ENCODE data around the gene PPP1R3C. TPM values are rescaled to one million over a fixed set of nuclear protein-coding genes. Genes with fewer than 3 reads are reported as not detected.

The PPP1R3C gene
- total and polyA plus RNA-seq, 2 of the 4 experiments (the other 2 are of a cell fraction): 17.4 to 62.9 TPM

DNA sequence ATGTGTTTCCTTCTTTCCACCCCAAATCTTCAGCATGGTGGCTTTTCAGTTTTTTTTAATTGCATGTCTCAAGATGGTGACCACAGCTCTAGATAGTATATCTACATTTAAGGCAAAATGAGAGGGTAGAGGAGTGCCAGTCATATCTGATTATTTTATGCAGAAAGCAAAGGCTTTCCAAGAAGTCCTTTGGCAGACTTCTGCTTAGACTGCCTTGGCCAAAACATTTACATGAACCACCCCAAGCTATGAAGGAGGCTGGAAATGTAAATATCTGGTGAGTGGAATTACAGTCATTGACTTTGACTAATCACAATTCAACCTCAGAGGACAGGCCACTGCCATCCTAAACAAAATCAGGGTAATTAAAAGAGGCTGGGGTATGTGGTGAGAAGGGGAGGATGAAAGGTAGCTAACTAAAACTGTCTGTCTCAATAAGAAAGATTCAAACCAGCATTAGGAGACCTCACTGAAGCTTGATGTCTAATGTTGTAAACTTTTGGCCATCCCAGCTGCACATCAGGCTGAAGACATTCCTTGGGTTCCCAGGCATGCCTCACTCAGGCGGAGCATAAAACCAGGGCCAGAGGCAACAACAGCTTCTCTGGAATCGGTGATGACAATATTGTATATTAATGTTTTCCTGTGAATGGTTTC, 53.4 kb downstream of the PPP1R3C start:
- no CpG with 5 or more reads among the region's 2 CpGs for WGBS, 2 experiments (ENCODE audit: extremely low coverage in 2 of 2, insufficient read length in 1 of 2)
- Histone ChIP-seq H4K8ac (ENCODE audit: low read depth in 2 of 2, low read length in 2 of 2) (peak overlapping the region in 1 of 2 experiments; percentile 30; a peak in 2 of 4 replicates), H3K27me3 (ENCODE audit: control insufficient read depth, insufficient read depth, low read length) (no peaks in the 10 kb centered on the region), H4K91ac (ENCODE audit: insufficient read depth, low read depth, low read length) (no peak overlapping the region; the same call in 1 of the 2 replicates), H3K4me3 (ENCODE audit: insufficient read depth, low read depth, low read length) (no peak overlapping the region), H4K5ac (ENCODE audit: low read depth, low read length) (peak overlapping the region; percentile 10; the same call in 1 of the 2 replicates), H3K18ac (ENCODE audit: low read depth, low read length) (peak overlapping the region; percentile 71; the same call in 1 of the 2 replicates), H2BK5ac (ENCODE audit: low read depth, low read length, poor library complexity, severe bottlenecking) (peak overlapping the region; percentile 91), H3K79me1 (ENCODE audit: low read depth in 1 of 2, low read length in 2 of 2) (no peaks in the 10 kb centered on the region), H3K56ac (ENCODE audit: extremely low read depth, insufficient read depth, low read length) (no peak overlapping the region), H2BK120ac (ENCODE audit: low read depth, low read length) (peak overlapping the region; percentile 42), H3K27ac (ENCODE audit: insufficient read depth, low read length) (peak overlapping the region; percentile 56; the same call in 1 of the 2 replicates), H3K14ac (replicated peaks; ENCODE audit: low read depth, low read length) (0 out of 2 replicates have a peak overlapping the region, but pooled peaks have one; percentile 5), H2AK5ac (ENCODE audit: low read depth, low read length) (no peak overlapping the region), H3K36me3 (ENCODE audit: control insufficient read depth, insufficient read depth, low read length) (no peaks in the 10 kb centered on the region), H2AFZ (replicated peaks; ENCODE audit: low read length, poor library complexity) (no peak overlapping the region), H3K4ac (ENCODE audit: low read depth, low read length) (peak overlapping the region; percentile 58), H2BK15ac (ENCODE audit: low read depth, low read length) (peak overlapping the region; percentile 71; the same call in 2 of the 3 replicates), H2BK20ac (ENCODE audit: low read depth, low read length) (peak overlapping the region; percentile 70), H3K9me3 (ENCODE audit: control insufficient read depth, insufficient read depth, low read length) (peaks cover 3% of the 10 kb centered on the region), H3K9me1 (ENCODE audit: insufficient read depth, low read length) (0 out of 2 replicates have a peak, but pooled peaks cover 5% of the 10 kb centered on the region), H3K9ac (ENCODE audit: low read depth, low read length) (no peak overlapping the region), H4K20me1 (ENCODE audit: insufficient read depth, low read length) (no peaks in the 10 kb centered on the region), H3K4me1 (ENCODE audit: control insufficient read depth, insufficient read depth, low read length) (peaks cover 6% of the 10 kb centered on the region), H3K23ac (ENCODE audit: low read depth, low read length) (no peak overlapping the region; the same call in 1 of the 2 replicates), H2AK9ac (replicated peaks; ENCODE audit: low read depth, low read length, poor library complexity) (no peak overlapping the region), H3K4me2 (ENCODE audit: low read depth, low read length) (0 out of 2 replicates have a peak overlapping the region, but pooled peaks have one; percentile 1)
- dilution Hi-C loops (cut with HindIII; ENCODE audit: low sequenced_read_pairs, unreplicated experiment) (no loop called here), in situ Hi-C loops (cut with MboI; ENCODE audit: low sequenced_read_pairs) (no loop called here), intact Hi-C loops (cut with micrococcal nuclease) (loop anchor here (2.0 kb wide), 1 partner anchor 39 kb away; no protein-coding TSS in a partner anchor)
- no TSS peak for BruUV-seq (replicated peaks)
- peak; percentile 63 for DNase-seq
- ChIA-PET CTCF (interaction anchor here (0.8 to 1.2 kb wide), 3 partner anchors 12 to 54 kb away, joined by 3 to 6 read pairs (median 4); partner anchors contain the start of gene PPP1R3C), POLR2A (ENCODE audit: unreplicated experiment) (no interaction called here)
- peak; percentile 70 for ATAC-seq (ENCODE audit: low read depth)
- TF ChIP-seq MAFK (IDR thresholded peaks at IDR 0.05; ENCODE audit: low read depth, low read length) (no peak), RFX5 (IDR thresholded peaks at IDR 0.05; ENCODE audit: low read depth, low read length) (no peak), FOS (IDR thresholded peaks at IDR 0.05; ENCODE audit: low read depth, low read length) (no peak), RAD21 (IDR thresholded peaks at IDR 0.05; ENCODE audit: low read length) (no peak), NFE2L2 (IDR thresholded peaks at IDR 0.05; ENCODE audit: low read depth, low read length) (no peak), BHLHE40 (IDR thresholded peaks at IDR 0.05; ENCODE audit: low read depth, low read length) (no peak), SMC3 (IDR thresholded peaks at IDR 0.05; ENCODE audit: low read depth, low read length) (no peak), CEBPB (IDR thresholded peaks at IDR 0.05; ENCODE audit: low read depth, low read length) (no peak), MAZ (IDR thresholded peaks at IDR 0.05; ENCODE audit: borderline replicate concordance, low read depth, low read length) (no peak), MXI1 (IDR thresholded peaks at IDR 0.05; ENCODE audit: borderline replicate concordance, low read depth, low read length) (no peak), RCOR1 (IDR thresholded peaks at IDR 0.05; ENCODE audit: insufficient replicate concordance, low read length) (no peak), POLR2A (IDR thresholded peaks at IDR 0.05; ENCODE audit: low read depth, low read length) (no peak), CHD1 (IDR thresholded peaks at IDR 0.05; ENCODE audit: low read depth, low read length) (no peak)
- TF ChIP-seq, protein P1, sequence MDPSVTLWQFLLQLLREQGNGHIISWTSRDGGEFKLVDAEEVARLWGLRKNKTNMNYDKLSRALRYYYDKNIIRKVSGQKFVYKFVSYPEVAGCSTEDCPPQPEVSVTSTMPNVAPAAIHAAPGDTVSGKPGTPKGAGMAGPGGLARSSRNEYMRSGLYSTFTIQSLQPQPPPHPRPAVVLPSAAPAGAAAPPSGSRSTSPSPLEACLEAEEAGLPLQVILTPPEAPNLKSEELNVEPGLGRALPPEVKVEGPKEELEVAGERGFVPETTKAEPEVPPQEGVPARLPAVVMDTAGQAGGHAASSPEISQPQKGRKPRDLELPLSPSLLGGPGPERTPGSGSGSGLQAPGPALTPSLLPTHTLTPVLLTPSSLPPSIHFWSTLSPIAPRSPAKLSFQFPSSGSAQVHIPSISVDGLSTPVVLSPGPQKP (IDR thresholded peaks at IDR 0.05; ENCODE audit: borderline replicate concordance, low read depth, low read length): no peak
- TF ChIP-seq, protein P2, sequence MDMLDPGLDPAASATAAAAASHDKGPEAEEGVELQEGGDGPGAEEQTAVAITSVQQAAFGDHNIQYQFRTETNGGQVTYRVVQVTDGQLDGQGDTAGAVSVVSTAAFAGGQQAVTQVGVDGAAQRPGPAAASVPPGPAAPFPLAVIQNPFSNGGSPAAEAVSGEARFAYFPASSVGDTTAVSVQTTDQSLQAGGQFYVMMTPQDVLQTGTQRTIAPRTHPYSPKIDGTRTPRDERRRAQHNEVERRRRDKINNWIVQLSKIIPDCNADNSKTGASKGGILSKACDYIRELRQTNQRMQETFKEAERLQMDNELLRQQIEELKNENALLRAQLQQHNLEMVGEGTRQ (IDR thresholded peaks at IDR 0.05; ENCODE audit: low read depth, low read length): no peak
